Chondrocyte (in vitro differentiated cells): Measurements from ENCODE around the gene SHOC2. TPM values are rescaled to one million over a fixed set of nuclear protein-coding genes. Genes with fewer than 3 reads are reported as not detected.

Experiments used
- DNase-seq: peaks from one replicate; pipeline ENCODE4 v3.0.0; 2021; ENCODE audit warnings: mixed read lengths, low spot score
- H3K27ac Mint-ChIP-seq: one replicate; pipeline ENCODE4 v1.8.0; 2021; ENCODE audit warnings: mild to moderate bottlenecking, moderate library complexity, mixed read lengths; ENCODE audit not compliant: unreplicated experiment
- H3K27me3 Mint-ChIP-seq: 2 replicates; pipeline ENCODE4 v1.8.0; 2021; ENCODE audit warnings: low read depth, mixed read lengths
- H3K36me3 Mint-ChIP-seq: 2 replicates; pipeline ENCODE4 v1.8.0; 2021; ENCODE audit warnings: low read depth, mixed read lengths
- H3K4me1 Mint-ChIP-seq: 2 replicates; pipeline ENCODE4 v1.8.0; 2021; ENCODE audit warnings: low read depth, mild to moderate bottlenecking, mixed read lengths
- H3K4me3 Mint-ChIP-seq: one replicate; pipeline ENCODE4 v1.8.0; 2021; ENCODE audit warnings: mild to moderate bottlenecking, moderate library complexity, mixed read lengths; ENCODE audit not compliant: unreplicated experiment
- H3K9me3 Mint-ChIP-seq: 2 replicates; pipeline ENCODE4 v1.8.0; 2021; ENCODE audit warnings: low read depth, mixed read lengths
- CTCF ChIP-seq: fragments of 200-600 bp; sonication (generic); IDR thresholded peaks from 2 replicates; pipeline ENCODE4 v1.5.0; 2021; ENCODE audit warnings: antibody characterized with exemption, mild to moderate bottlenecking, moderate library complexity
- total RNA-seq: library from RNA; stranded (reverse); gene quantifications from 3 replicates; pipeline ENCODE4 v1.2.1, GENCODE V29; 2021

The SHOC2 gene
- total RNA-seq, 1 donor from 2014 or later: 65.9 TPM

GRCh38 chr10:110993024-110993693 lies 73.8 kb downstream of the SHOC2 start:
- DNase-seq: no peak
- H3K4me3 Mint-ChIP-seq: no peak overlapping the region
- no peaks in the 10 kb centered on the region for H3K9me3 Mint-ChIP-seq
- TF ChIP-seq CTCF: no peak
- H3K27me3 Mint-ChIP-seq: no peaks in the 10 kb centered on the region
- H3K27ac Mint-ChIP-seq: peak overlapping the region; percentile 33
- peaks cover 35% of the 10 kb centered on the region for H3K4me1 Mint-ChIP-seq
- H3K36me3 Mint-ChIP-seq: peaks cover 3% of the 10 kb centered on the region

GRCh38 chr10:110994406-110995086 lies 75.1 kb downstream of the SHOC2 start:
- DNase-seq: no peak
- Mint-ChIP-seq H3K4me1 (peaks cover 24% of the 10 kb centered on the region), H3K27ac (no peak overlapping the region), H3K9me3 (no peaks in the 10 kb centered on the region), H3K36me3 (peaks cover 6% of the 10 kb centered on the region), H3K4me3 (no peak overlapping the region), H3K27me3 (no peaks in the 10 kb centered on the region)
- no peak for TF ChIP-seq CTCF

- TF ChIP-seq CTCF: no peak
- no peak for DNase-seq
Observed at GRCh38 chr10:110995301-110995700, 75.9 kb downstream of the SHOC2 start.

GRCh38 chr10:110996256-110996655 lies 76.9 kb downstream of the SHOC2 start:
- H3K27me3 Mint-ChIP-seq: no peaks in the 10 kb centered on the region
- H3K9me3 Mint-ChIP-seq: no peaks in the 10 kb centered on the region
- TF ChIP-seq CTCF: no peak
- H3K4me1 Mint-ChIP-seq: peaks cover 20% of the 10 kb centered on the region
- no peak overlapping the region for H3K4me3 Mint-ChIP-seq
- H3K27ac Mint-ChIP-seq: no peak overlapping the region
- peaks cover 4% of the 10 kb centered on the region for H3K36me3 Mint-ChIP-seq
- no peak for DNase-seq

More at GRCh38 chr10:110995301-110995700, 75.9 kb downstream of the SHOC2 start:
- Mint-ChIP-seq H3K4me3 (no peak overlapping the region), H3K27me3 (no peaks in the 10 kb centered on the region), H3K36me3 (peaks cover 4% of the 10 kb centered on the region), H3K4me1 (peaks cover 20% of the 10 kb centered on the region), H3K9me3 (no peaks in the 10 kb centered on the region), H3K27ac (no peak overlapping the region)

- Mint-ChIP-seq H3K36me3 (peaks cover 15% of the 10 kb centered on the region), H3K27ac (no peak overlapping the region), H3K4me3 (no peak overlapping the region), H3K27me3 (no peaks in the 10 kb centered on the region), H3K4me1 (peaks cover 3% of the 10 kb centered on the region), H3K9me3 (no peaks in the 10 kb centered on the region)
- no peak for DNase-seq
- TF ChIP-seq CTCF: no peak
Observed at GRCh38 chr10:111004016-111004415, 84.6 kb downstream of the SHOC2 start.
